GM18868 (cell line): ENCODE measurements around the gene EFEMP2.

ENCODE experiments used
- ATAC-seq: cut with Tn5 transposase; IDR thresholded peaks from one replicate; pipeline ENCODE4 v1.9.1; 2021; ENCODE audit warnings: mild to moderate bottlenecking, moderate library complexity; ENCODE audit not compliant: unreplicated experiment

Gene EFEMP2

DNA sequence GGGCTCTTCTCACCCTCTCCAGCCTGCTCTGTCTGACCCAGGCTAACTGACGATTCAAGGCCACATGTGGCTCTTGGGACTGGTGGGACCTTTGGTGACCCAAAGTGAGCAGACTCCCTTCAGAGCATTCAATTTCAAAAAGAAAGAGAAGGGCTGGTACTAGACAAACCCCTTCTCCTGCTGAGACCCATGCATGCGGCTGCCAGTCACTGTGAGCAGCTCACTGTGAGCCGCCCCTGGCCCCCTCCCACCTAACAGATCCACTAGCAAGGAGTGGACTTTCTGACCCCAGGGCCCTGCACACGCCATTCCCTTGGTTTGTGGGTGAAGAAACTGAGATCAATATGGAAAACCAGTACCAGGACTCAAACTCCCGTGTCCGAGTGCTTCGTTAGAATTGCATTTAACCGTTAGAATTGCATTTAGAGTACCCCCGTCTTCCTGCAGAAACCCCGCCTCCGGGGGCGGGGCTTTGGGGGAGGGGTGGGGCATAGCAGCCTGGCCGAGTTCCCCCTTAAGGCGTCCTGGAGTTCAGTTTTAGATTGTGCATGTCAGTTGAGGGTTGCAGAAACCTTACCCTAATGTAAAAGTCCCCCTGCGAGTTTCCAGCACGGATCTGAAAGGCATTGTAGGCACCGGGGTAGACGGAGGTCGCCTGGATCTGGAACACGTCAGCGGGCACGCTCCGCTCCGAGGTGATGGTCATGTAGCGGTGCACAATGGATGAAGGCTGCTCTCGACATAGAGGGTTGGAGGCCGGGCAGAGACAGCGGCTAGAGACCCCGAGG is 5.1 kb downstream of the EFEMP2 start:
- no peak for ATAC-seq

GRCh38 chr11:65866509-65867283 is 5.9 kb downstream of the EFEMP2 start:
- no peak for ATAC-seq

GRCh38 chr11:65865550-65866172 is 6.9 kb downstream of the EFEMP2 start:
- ATAC-seq, result no peak

- no peak for ATAC-seq
Observed at GRCh38 chr11:65864706-65865471, 7.7 kb downstream of the EFEMP2 start.

GRCh38 chr11:65863889-65864705 is 8.5 kb downstream of the EFEMP2 start:
- no peak for ATAC-seq

DNA sequence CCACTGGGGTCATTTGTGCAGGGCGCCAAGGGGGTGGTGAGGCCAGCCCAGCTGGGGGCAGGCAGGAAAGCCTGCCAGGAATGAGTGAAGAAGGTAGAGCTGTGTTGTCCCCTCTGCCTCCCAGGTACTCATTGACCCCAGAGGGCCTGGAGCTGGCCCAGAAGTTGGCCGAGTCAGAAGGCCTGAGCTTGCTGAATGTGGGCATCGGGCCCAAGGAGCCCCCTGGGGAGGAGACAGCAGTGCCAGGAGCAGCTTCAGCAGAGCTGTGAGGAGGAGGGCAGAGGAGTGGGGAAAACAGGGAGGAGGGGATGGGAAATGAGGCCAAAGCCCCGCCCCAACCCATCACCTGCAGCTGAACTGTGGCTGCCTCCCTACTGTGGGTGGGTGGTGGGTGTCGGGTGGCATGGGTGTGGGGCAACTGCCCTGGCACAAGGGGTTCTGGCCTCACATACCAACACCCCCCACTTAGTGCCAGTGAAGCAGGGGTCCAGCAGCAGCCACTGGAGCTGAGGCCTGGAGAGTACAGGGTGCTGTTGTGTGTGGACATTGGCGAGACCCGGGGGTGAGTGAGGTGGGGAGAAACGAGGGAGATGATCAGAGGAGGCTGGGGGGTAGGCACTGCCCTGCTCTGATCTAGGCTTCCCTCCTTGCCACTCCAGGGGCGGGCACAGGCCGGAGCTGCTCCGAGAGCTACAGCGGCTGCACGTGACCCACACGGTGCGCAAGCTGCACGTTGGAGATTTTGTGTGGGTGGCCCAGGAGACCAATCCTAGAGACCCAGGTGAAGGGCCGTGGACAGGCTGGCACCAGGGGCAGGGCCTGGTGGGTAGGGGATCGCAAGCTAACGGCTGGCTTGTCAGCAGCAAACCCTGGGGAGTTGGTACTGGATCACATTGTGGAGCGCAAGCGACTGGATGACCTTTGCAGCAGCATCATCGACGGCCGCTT is 9.4 kb downstream of the EFEMP2 start:
- ATAC-seq, result no peak

DNA sequence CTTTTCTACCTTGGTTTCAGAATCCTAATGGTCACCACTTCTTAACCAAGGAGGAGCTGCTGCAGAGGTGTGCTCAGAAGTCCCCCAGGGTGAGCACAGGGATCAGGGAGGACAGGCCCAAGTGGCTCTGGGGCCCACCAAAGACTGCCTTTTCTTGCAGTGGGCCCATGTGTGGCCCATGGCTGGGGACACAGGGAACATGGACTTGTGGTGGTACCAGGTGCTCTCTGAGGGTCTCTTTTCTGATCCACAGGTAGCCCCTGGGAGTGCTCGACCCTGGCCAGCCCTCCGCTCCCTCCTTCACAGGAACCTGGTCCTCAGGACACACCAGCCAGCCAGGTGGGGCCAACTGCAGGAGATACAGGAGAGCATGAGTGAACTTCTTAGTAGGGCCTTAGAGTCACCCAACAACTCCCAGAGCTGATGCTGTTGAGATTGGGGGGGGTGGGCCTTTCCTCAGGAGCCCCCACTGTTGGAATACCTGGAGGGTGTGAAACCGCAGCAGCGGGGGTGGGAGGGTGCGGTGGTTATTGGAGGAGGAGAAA is 10.3 kb downstream of the EFEMP2 start:
- ATAC-seq, result no peak

GRCh38 chr11:65861533-65862183 is 10.9 kb downstream of the EFEMP2 start:
- ATAC-seq, result no peak

DNA sequence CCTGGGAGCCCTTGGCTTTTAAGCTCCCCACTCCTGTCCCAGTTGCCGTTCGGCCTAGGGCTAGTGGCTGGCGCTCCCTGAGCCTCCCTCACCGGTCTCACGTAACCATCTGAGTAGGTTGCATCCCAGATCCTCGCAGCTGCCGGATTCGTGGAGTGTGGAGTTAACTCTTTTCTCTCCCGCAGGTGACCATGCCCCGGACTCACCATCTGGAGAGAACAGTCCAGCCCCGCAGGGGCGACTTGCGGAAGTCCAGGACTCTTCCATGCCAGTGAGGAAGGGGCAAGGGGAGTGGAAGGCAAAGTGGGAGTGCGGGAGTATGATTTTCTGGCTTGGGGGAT is 11.5 kb downstream of the EFEMP2 start:
- ATAC-seq, result no peak

DNA sequence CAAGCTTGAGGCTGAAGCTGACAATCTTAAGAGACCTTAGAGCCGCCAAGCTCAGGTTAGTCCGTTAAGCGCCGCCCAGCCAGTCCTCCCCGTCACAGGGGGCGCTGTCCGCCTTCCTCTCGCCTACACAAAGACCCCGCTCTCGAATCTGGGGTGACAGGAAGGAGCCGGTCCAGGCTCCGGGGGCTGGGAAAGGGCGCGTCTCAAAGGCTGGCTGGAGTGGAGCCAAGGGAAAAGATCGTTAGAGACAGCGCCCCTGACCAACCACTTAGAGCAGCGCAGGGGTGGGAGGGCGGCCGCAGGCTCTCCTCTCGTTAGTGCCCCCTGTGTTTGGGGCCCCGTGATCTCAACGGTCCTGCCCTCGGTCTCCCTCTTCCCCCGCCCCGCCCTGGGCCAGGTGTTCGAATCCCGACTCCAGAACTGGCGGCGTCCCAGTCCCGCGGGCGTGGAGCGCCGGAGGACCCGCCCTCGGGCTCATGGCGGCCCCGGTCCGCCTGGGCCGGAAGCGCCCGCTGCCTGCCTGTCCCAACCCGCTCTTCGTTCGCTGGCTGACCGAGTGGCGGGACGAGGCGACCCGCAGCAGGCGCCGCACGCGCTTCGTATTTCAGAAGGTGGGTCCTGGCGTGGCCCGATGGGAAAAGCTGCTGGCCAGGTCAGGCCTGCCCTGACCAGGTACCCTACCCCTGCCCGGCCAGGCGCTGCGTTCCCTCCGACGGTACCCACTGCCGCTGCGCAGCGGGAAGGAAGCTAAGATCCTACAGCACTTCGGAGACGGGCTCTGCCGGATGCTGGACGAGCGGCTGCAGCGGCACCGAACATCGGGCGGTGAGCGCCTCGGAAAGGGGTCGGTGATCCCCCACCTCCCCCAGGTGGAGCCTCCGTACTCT is 12.1 kb downstream of the EFEMP2 start, which contains the start of gene MUS81:
TSS of gene MUS81 (plus strand) at position 156 of the 887 bp plus-strand sequence. CDS start at position 477, 321 bp downstream.
- ATAC-seq, result no peak

DNA sequence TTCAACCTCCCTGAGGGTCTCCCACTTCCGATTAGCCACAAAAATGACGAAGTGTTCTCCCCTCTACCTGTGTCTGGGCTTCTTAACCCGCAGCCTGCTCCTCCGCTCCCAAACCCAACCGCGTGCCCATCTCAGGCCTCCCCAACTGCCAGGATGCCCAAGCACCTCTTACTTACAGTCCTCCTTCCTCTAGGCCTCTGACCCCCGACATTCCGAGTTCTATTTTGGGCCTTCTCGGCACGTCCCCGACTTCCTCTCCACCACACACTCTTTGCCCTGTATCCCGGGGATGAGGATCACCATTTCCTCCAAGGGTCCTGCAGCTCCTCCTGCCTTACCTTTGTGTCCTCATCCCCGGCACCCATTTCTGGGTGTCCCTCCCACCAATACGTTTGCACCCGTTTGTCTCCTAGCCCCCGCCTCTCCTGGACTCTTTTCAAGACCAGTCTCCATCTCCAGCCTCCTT is 12.8 kb downstream of the EFEMP2 start:
- ATAC-seq, result no peak

GRCh38 chr11:65859095-65859811 is 13.3 kb downstream of the EFEMP2 start:
- peak; percentile 52 for ATAC-seq

DNA sequence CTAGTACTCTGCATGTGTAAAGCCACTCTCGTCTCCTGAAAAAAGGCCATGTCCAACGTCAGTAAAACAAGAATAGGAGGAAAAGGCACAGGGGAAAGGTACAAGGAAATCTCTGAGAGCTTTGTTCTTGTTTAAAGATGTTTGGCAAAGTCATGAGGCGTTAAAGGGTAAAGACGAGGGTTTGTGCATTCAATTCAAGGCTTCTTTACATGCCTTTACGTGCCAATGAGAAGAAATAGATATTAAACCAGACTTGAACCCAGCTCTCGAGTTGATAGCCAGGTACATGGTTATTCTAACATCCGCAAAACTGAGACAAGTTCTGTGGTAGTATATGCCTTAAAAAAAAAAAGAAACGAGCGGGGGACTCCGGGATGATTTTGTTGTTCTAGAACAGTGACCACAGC is 13.9 kb downstream of the EFEMP2 start:
- ATAC-seq, result no peak

DNA sequence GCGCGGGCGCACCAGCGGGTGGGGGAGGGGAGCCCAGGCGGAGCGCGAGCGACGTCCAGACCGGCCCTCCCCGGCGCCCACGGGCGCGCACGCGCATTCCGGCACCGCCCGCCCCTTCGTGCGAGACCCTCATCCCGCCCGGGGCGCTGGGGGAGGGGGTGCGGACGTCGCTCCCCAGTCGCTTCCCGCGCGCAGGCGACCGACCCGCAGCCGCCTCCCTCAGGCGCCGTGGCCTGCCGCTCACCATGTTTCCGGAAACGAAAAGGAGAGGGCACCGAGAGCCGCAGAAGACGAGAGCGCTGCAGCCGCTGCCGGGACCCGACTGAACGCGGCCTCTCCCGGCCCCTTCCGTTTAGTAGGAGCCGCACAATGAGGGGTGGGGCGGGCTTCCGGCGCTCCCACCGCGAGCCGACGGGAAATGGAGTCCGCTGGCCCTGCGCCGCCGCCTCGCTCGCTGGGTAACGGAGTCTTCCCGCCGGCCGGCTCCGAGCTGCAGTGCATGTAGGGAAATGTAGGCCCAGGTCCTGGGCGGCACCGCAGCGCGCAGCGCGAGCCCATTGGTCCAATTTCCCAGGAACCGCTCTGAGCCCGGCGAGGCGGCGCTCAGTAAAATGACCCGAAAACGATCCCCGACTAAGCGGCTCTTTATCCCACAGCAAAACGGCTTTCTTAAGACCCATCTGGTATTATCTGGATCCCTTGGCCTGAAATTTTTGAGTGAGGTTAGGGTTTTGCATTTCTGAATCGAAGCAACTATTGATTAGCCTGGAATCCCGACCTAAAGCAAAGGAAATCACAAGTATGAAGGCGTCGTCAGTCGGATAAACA is 14.5 kb downstream of the EFEMP2 start, which contains the start of gene CFL1:
TSS of gene CFL1 (minus strand) at position 328 of the 828 bp plus-strand sequence. CDS start at position 247, 81 bp downstream.
- peak; percentile 51 for ATAC-seq

DNA sequence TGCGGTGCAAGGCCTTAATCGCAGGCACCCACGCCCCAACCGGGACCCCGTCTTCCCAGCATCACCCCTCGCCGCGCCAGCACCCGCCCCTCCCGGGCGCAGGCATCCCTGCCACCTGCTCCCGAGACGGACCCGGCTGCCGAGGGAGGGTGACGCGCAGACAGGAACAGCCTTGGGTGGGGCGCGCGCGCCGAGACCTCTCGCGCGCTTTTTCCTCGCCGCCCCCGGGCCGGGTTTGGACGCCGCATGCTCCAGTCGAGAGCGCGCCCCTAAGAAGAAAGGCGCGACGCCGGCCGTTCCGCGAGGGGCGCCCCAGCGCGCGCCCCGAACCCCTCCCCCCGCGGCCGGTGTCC is 15.1 kb downstream of the EFEMP2 start:
- peak; percentile 2 for ATAC-seq
